ENCODE data around the gene MMEL1.

Gene MMEL1

DNA sequence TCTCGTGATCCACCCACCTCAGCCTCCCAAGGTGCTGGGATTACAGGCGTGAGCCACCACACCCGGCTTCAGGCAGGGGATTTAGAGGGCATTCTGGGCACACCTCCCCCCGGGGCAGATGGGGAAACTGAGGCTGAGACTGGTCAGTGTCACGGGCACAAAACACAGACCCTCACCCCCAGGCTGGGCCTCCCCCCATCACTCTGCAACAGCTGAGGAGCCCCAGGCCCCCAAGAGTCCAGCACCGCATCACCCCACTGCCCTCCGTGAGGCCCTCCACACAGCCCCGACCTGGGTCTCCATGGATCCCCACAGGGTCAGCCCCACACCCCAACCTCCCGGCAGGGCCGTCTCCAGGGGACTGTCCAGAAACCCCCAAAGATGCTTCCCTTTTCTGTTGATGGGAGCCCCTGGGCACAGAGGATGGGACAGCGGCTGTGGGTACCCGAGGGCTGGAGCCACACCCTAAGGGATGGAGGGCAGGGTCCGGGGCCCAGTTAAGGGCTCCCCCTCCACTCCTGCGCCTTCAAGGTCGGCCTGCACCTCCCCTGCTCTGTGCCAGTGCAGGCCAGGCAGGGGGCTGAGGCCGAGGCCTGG lies 65.6 kb downstream of the MMEL1 start:
- no peak for DNase-seq (ENCODE audit: low read depth)
- H3K4me3 ChIP-seq (ENCODE audit: low read depth, low read length): no peak overlapping the region
- TF ChIP-seq, protein P1, sequence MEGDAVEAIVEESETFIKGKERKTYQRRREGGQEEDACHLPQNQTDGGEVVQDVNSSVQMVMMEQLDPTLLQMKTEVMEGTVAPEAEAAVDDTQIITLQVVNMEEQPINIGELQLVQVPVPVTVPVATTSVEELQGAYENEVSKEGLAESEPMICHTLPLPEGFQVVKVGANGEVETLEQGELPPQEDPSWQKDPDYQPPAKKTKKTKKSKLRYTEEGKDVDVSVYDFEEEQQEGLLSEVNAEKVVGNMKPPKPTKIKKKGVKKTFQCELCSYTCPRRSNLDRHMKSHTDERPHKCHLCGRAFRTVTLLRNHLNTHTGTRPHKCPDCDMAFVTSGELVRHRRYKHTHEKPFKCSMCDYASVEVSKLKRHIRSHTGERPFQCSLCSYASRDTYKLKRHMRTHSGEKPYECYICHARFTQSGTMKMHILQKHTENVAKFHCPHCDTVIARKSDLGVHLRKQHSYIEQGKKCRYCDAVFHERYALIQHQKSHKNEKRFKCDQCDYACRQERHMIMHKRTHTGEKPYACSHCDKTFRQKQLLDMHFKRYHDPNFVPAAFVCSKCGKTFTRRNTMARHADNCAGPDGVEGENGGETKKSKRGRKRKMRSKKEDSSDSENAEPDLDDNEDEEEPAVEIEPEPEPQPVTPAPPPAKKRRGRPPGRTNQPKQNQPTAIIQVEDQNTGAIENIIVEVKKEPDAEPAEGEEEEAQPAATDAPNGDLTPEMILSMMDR (conservative IDR thresholded peaks at IDR 0.05; ENCODE audit: low read depth, low read length): no peak

DNA sequence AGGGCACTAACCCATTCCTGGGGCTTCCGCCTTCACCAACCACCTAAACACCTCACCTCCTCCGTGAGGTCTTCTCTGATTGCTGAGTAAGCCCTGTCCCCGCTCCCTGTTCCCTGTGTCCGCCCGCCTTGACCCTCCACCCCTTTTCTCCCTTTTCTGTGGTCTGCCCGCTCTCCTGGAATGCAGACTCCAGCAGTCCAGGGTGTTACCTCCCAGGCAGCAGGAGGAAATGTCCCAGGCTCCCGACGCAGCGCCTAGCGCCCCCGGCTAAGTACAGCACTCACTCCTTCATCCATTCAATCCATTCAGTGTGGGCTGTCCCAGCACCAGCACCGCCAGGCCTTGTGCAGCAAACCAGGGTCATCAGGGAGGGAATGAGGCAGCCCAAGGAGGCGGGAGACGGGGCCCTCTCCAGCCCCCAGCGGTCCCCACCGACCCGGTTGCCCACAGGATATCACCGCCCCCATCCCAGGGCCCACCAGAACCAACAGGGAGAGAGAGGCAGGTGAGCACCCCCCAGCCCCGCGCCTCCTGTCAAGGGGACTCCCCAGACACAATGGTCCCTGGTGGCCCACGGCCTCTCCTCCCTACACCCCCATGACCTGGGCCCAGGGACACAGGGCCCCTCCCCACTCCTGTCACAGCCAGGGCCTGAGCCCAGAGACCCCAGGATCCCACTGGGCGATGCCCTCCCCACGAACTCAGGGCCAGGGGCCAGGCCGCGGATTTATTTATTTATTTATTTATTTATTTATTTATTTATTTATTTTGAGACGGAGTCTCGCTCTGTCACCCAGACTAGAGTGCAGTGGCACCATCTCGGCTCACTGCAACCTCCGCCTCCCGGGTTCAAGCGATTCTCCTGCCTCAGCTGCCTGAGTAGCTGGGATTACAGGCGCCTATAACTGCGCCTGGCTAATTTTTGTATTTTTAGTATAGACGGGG lies 66.4 kb downstream of the MMEL1 start:
- TF ChIP-seq, protein P1 (conservative IDR thresholded peaks at IDR 0.05; ENCODE audit: low read depth, low read length): no peak
- DNase-seq (ENCODE audit: low read depth): no peak

DNA sequence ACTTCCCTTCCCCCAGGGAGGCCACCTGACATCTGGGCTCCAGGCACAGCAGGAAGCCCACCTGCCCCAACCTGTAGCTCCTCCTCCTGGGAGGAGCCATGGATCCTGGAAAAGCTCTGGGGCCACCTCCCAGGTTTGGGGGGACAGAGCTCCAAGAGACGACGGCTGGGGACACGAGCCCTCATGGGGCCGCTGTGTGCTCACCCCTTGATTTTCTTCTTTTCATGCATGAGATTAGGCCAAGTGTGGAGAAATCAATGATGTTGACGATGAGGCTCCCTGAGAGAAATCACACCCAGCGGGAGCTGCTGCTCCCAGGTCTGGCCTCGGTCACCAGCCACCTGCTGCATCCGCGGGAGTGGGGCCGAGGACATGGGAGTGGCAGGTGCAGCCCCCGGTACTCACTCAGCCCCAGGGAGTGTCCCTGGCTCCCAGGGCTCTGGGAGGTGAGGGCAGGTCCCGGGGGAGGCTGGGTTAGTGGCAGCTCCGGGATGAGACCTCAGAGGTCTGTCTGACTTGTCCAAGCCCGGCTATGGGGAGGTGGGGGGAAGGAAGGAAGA lies 67.9 kb downstream of the MMEL1 start:
- no peak overlapping the region for H3K4me3 ChIP-seq (ENCODE audit: low read depth, low read length)
- TF ChIP-seq, protein P1 (conservative IDR thresholded peaks at IDR 0.05; ENCODE audit: low read depth, low read length): no peak
- no peak for DNase-seq (ENCODE audit: low read depth)

More for the DNA sequence above, 66.4 kb downstream of the MMEL1 start:
- no peak overlapping the region for H3K4me3 ChIP-seq (ENCODE audit: low read depth, low read length)

DNA sequence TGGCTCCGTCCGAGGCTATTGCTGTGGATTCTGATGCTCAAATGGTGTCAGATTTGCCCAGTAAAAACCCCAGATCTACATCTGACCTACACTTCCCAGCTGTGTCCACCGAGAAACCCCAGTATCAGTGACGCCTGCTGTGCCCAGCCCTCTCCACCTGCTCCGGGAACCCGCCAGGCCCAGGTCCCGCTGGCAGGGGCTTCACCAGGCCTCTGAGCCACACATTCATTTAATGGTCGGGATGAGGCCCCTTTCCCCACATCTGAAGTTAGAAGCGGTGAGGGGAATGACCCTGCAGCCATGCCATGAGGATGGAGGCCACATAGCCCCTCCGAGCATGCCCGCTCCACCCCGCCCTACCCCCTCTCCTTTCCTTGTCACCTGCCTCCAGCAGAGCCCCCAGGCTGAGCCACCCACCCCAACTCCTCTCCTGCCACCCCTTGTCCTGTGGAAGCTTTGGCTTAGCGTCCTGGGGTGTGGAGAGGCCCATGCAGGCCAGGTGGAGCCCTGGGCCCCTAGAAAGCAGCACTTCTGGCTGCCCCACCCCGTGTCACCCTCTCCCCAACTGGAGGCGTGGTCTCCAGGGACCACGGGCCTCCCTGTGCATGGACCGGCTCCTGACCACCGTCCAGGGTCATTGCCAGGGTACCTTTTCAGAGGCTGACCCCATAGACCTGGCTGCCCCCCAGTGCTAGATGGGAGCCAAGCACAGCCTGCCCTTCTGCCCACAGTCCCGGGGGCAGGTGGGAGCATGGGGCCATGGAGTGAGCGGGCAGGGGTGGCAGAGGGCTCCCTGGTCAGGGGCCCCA lies 68.6 kb downstream of the MMEL1 start:
- no peak overlapping the region for H3K4me3 ChIP-seq (ENCODE audit: low read depth, low read length)
- TF ChIP-seq, protein P1 (conservative IDR thresholded peaks at IDR 0.05; ENCODE audit: low read depth, low read length): no peak
- no peak for DNase-seq (ENCODE audit: low read depth)

DNA sequence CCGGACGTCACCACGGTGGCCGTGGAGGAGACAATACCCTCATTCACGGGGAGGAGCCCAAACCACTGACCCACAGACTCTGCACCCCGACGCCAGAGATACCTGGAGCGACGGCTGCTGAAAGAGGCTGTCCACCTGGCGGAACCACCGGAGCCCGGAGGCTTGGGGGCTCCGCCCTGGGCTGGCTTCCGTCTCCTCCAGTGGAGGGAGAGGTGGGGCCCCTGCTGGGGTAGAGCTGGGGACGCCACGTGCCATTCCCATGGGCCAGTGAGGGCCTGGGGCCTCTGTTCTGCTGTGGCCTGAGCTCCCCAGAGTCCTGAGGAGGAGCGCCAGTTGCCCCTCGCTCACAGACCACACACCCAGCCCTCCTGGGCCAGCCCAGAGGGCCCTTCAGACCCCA lies 69.6 kb downstream of the MMEL1 start:
- TF ChIP-seq, protein P1 (conservative IDR thresholded peaks at IDR 0.05; ENCODE audit: low read depth, low read length): no peak
- H3K4me3 ChIP-seq (ENCODE audit: low read depth, low read length): no peak overlapping the region
- no peak for DNase-seq (ENCODE audit: low read depth)

Measured in choroid plexus epithelial cell (primary cell).